Measurements from ENCODE around the gene KLHL29.

DNA sequence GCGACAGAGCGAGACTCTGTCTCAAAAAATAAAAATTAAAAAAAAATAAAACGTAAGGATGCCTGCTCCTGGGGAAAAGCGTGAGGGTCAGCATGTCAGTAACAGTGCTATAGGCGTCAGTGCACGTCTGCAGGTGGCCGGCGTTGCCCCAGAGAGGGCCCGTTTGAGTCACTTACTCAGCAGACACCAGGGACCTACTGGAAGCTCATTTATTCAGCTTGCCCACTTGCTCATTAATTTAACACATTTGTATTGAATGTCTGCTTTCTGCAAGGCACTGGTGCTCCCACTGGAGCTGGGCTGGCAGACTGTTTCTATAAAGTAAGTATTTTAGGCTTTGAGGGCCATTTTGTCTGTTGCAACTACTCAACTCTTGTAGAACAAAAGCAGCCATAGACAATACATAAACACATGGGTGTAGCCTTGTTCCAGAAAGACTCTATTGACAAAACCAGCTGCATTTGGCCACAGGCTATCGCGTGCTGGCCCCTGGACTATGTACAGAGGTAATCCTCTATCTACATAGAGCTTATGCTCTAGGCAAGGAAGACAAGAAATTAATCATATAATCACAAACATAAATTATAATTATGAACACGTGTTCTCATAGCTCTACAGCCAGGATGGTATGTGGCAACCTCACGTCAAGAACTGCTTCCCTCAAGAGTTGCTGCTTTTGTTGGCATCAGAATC lies 73.2 kb downstream of the KLHL29 start:
- TF ChIP-seq CTCF (IDR thresholded peaks at IDR 0.05) (no peak), POLR2A (IDR thresholded peaks at IDR 0.05) (no peak)

All from thyroid gland (tissue), 4 donors.